ENCODE results near the gene SAP25. TPM values are rescaled to one million over a fixed set of nuclear protein-coding genes. Genes with fewer than 3 reads are reported as not detected.
A peak's percentile ranks its signal among the peaks of the same experiment; 100 is the strongest.

Gene SAP25
- total and polyA plus RNA-seq, 2 of the 4 experiments (the other 2 are of a cell fraction) = 1.8 TPM; not detected in 1

DNA sequence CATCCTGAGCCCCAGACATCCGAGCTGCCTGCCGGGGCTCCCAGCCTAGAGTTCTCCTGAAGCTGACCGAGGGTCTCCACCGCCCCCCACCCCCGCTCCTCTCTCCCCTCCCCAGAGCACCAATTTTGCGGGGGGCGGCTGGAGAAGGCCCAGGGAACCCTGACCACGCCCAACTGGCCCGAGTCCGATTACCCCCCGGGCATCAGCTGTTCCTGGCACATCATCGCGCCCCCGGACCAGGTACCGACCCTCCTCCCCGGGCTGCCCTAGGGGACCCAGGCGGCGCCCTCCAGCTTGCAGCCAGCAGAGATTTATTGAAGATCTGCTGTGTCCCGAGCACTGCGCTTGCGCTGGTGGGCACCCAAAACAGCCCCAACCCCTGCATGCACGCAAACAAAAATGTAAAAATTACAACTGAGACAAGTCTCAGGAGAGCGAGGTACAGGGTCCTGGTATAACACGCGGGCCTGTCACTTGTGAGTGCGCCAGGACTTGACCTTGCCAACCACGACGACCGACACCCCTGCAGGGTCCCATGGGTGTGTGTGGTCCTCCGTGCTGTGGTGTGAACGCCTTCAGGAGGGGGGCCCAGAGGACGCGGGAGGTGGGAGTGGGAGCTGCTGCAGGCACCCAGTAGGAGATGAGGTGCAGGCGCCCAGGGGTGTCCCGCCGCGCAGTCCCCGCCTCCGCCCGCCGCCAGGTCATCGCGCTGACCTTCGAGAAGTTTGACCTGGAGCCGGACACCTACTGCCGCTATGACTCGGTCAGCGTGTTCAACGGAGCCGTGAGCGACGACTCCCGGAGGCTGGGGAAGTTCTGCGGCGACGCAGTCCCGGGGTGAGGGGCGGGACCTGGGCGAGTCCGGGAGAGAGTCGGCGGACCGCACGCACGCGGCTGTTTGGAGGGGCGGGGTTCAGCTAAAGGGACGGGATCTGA lies 31.5 kb upstream of the SAP25 start:
- no peak overlapping the region for H3K56ac ChIP-seq (ENCODE audit: extremely low read depth, insufficient read depth, low read length)
- peak overlapping the region in 1 of 2 experiments; percentile 58; a peak in 1 of 4 replicates for H4K8ac ChIP-seq (ENCODE audit: low read depth in 2 of 2, low read length in 2 of 2)
- WGBS, 2 experiments (ENCODE audit: extremely low coverage in 2 of 2, insufficient read length in 1 of 2) = 46% methylated on average over 47 of the region's 68 CpGs; no CpG with 5 or more reads in 1 of the 2 experiments
- H3K9ac ChIP-seq (ENCODE audit: low read depth, low read length) = peak overlapping the region; percentile 31; the same call in 1 of the 2 replicates
- H3K4ac ChIP-seq (ENCODE audit: low read depth, low read length) = peak overlapping the region; percentile 7; the same call in 1 of the 2 replicates
- peaks cover 30% of the 10 kb centered on the region for H3K36me3 ChIP-seq (ENCODE audit: control insufficient read depth, insufficient read depth, low read length)
- peak overlapping the region; percentile 69 for H3K4me2 ChIP-seq (ENCODE audit: low read depth, low read length)
- H4K5ac ChIP-seq (ENCODE audit: low read depth, low read length) = no peak overlapping the region
- H3K23ac ChIP-seq (ENCODE audit: low read depth, low read length) = no peak overlapping the region; the same call in 1 of the 2 replicates
- peaks cover 9% of the 10 kb centered on the region for H3K4me1 ChIP-seq (ENCODE audit: control insufficient read depth, insufficient read depth, low read length)
- no peaks in the 10 kb centered on the region for H3K9me3 ChIP-seq (ENCODE audit: control insufficient read depth, insufficient read depth, low read length)
- no peaks in the 10 kb centered on the region for H4K20me1 ChIP-seq (ENCODE audit: insufficient read depth, low read length)
- H3K4me3 ChIP-seq (ENCODE audit: insufficient read depth, low read depth, low read length) = peak overlapping the region; percentile 38
- no TSS peak for BruUV-seq (replicated peaks)
- intact Hi-C loops (cut with micrococcal nuclease) = loop anchor here (5.0 kb wide), 1 partner anchor 87 kb away; the partner anchor contains the start of gene GIGYF1
- ChIA-PET POLR2A (ENCODE audit: unreplicated experiment) (no interaction called here), CTCF (no interaction called here)
- no peak overlapping the region for H2BK120ac ChIP-seq (ENCODE audit: low read depth, low read length)
- H2BK5ac ChIP-seq (ENCODE audit: low read depth, low read length, poor library complexity, severe bottlenecking) = no peak overlapping the region
- no peak overlapping the region for H2BK15ac ChIP-seq (ENCODE audit: low read depth, low read length)
- DNase-seq = no peak
- H3K79me1 ChIP-seq (ENCODE audit: low read depth in 1 of 2, low read length in 2 of 2) = peaks cover 0 to 47% of the 10 kb centered on the region in 2 experiments; a peak in 2 of 4 replicates
- no peak overlapping the region for H2AK5ac ChIP-seq (ENCODE audit: low read depth, low read length)
- H2BK20ac ChIP-seq (ENCODE audit: low read depth, low read length) = no peak overlapping the region
- no peak overlapping the region for H3K14ac ChIP-seq (replicated peaks; ENCODE audit: low read depth, low read length)
- no peak for ATAC-seq (ENCODE audit: low read depth)
- no peak overlapping the region; the same call in 1 of the 2 replicates for H3K27ac ChIP-seq (ENCODE audit: insufficient read depth, low read length)
- peak overlapping the region; percentile 89 for H2AFZ ChIP-seq (replicated peaks; ENCODE audit: low read length, poor library complexity)
- in situ Hi-C loops (cut with MboI; ENCODE audit: low sequenced_read_pairs) = no loop called here
- no peaks in the 10 kb centered on the region for H3K9me1 ChIP-seq (ENCODE audit: insufficient read depth, low read length)
- peak overlapping the region; percentile 91 for H2AK9ac ChIP-seq (replicated peaks; ENCODE audit: low read depth, low read length, poor library complexity)
- no peaks in the 10 kb centered on the region for H3K27me3 ChIP-seq (ENCODE audit: control insufficient read depth, insufficient read depth, low read length)
- H3K18ac ChIP-seq (ENCODE audit: low read depth, low read length) = no peak overlapping the region
- H4K91ac ChIP-seq (ENCODE audit: insufficient read depth, low read depth, low read length) = peak overlapping the region; percentile 50; the same call in 1 of the 2 replicates
- dilution Hi-C loops (cut with HindIII; ENCODE audit: low sequenced_read_pairs, unreplicated experiment) = no loop called here
- TF ChIP-seq, protein P1, sequence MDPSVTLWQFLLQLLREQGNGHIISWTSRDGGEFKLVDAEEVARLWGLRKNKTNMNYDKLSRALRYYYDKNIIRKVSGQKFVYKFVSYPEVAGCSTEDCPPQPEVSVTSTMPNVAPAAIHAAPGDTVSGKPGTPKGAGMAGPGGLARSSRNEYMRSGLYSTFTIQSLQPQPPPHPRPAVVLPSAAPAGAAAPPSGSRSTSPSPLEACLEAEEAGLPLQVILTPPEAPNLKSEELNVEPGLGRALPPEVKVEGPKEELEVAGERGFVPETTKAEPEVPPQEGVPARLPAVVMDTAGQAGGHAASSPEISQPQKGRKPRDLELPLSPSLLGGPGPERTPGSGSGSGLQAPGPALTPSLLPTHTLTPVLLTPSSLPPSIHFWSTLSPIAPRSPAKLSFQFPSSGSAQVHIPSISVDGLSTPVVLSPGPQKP (IDR thresholded peaks at IDR 0.05; ENCODE audit: borderline replicate concordance, low read depth, low read length) = no peak
- TF ChIP-seq, protein P2, sequence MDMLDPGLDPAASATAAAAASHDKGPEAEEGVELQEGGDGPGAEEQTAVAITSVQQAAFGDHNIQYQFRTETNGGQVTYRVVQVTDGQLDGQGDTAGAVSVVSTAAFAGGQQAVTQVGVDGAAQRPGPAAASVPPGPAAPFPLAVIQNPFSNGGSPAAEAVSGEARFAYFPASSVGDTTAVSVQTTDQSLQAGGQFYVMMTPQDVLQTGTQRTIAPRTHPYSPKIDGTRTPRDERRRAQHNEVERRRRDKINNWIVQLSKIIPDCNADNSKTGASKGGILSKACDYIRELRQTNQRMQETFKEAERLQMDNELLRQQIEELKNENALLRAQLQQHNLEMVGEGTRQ (IDR thresholded peaks at IDR 0.05; ENCODE audit: low read depth, low read length) = no peak
- TF ChIP-seq SMC3 (IDR thresholded peaks at IDR 0.05; ENCODE audit: low read depth, low read length) = no peak
- TF ChIP-seq MAFK (IDR thresholded peaks at IDR 0.05; ENCODE audit: low read depth, low read length) = no peak
- TF ChIP-seq, protein P3, sequence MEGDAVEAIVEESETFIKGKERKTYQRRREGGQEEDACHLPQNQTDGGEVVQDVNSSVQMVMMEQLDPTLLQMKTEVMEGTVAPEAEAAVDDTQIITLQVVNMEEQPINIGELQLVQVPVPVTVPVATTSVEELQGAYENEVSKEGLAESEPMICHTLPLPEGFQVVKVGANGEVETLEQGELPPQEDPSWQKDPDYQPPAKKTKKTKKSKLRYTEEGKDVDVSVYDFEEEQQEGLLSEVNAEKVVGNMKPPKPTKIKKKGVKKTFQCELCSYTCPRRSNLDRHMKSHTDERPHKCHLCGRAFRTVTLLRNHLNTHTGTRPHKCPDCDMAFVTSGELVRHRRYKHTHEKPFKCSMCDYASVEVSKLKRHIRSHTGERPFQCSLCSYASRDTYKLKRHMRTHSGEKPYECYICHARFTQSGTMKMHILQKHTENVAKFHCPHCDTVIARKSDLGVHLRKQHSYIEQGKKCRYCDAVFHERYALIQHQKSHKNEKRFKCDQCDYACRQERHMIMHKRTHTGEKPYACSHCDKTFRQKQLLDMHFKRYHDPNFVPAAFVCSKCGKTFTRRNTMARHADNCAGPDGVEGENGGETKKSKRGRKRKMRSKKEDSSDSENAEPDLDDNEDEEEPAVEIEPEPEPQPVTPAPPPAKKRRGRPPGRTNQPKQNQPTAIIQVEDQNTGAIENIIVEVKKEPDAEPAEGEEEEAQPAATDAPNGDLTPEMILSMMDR (conservative IDR thresholded peaks at IDR 0.05; ENCODE audit: low read depth, low read length) = no peak
- TF ChIP-seq CEBPB (IDR thresholded peaks at IDR 0.05; ENCODE audit: low read depth, low read length) = no peak
- no peak for TF ChIP-seq RFX5 (IDR thresholded peaks at IDR 0.05; ENCODE audit: low read depth, low read length)
- TF ChIP-seq FOS (IDR thresholded peaks at IDR 0.05; ENCODE audit: low read depth, low read length) = no peak
- TF ChIP-seq BHLHE40 (IDR thresholded peaks at IDR 0.05; ENCODE audit: low read depth, low read length) = no peak
- no peak for TF ChIP-seq RAD21 (IDR thresholded peaks at IDR 0.05; ENCODE audit: low read length)
- TF ChIP-seq RCOR1 (IDR thresholded peaks at IDR 0.05; ENCODE audit: insufficient replicate concordance, low read length) = no peak
- TF ChIP-seq NFE2L2 (IDR thresholded peaks at IDR 0.05; ENCODE audit: low read depth, low read length) = no peak
- no peak for TF ChIP-seq POLR2A (IDR thresholded peaks at IDR 0.05; ENCODE audit: low read depth, low read length)
- TF ChIP-seq MXI1 (IDR thresholded peaks at IDR 0.05; ENCODE audit: borderline replicate concordance, low read depth, low read length) = no peak
